Activated CD4-positive, alpha-beta T cell treated with anti-CD3 and anti-CD28 coated beads, Interleukin-2, amount 50 U/mL, for 24 hours (primary cell): ENCODE results near the gene INCA1.

Experiments
- DNase-seq, 2 donors: peaks; one replicate each; pipeline ENCODE4 v3.0.0-alpha.2; 2020; ENCODE audit warnings: low read depth in 1 of 2, low spot score in 1 of 2

INCA1 gene

GRCh38 chr17:4971826-4972225 is 25.5 kb downstream of the INCA1 start:
- DNase-seq, result no peak

- no peak for DNase-seq
These were observed 27.0 kb downstream of the INCA1 start for GRCh38 chr17:4970273-4970672.

- no peak for DNase-seq
These were observed 27.7 kb downstream of the INCA1 start for GRCh38 chr17:4969551-4970173.

GRCh38 chr17:4969047-4969550 is 28.2 kb downstream of the INCA1 start:
- peak in 1 of 2 donors; percentile 63 for DNase-seq

- peak in 1 of 2 donors; percentile 32 for DNase-seq
These were observed 28.8 kb downstream of the INCA1 start for GRCh38 chr17:4968486-4969046.

GRCh38 chr17:4967539-4968485 is 29.5 kb downstream of the INCA1 start, which contains the start of gene SPAG7:
TSS of gene SPAG7 (minus strand) at chr17:4967817. CDS start at chr17:4967804, 13 bp downstream.
- DNase-seq, result peak; percentile 88 to 91

GRCh38 chr17:4966844-4967538 is 30.3 kb downstream of the INCA1 start:
- peak; percentile 76 to 94 for DNase-seq

- DNase-seq, result no peak
These were observed 31.9 kb downstream of the INCA1 start for GRCh38 chr17:4965311-4965986.

- DNase-seq, result no peak
These were observed 36.9 kb downstream of the INCA1 start for GRCh38 chr17:4960279-4960922.

GRCh38 chr17:4959261-4959965 is 37.9 kb downstream of the INCA1 start:
- DNase-seq, result no peak

- no peak for DNase-seq
These were observed 39.2 kb downstream of the INCA1 start for GRCh38 chr17:4958102-4958501.

GRCh38 chr17:4956493-4957061 is 40.7 kb downstream of the INCA1 start:
- DNase-seq, result no peak

- DNase-seq, result no peak
These were observed 42.2 kb downstream of the INCA1 start for GRCh38 chr17:4955091-4955490.

GRCh38 chr17:4953451-4953961 is 43.8 kb downstream of the INCA1 start:
- no peak for DNase-seq

GRCh38 chr17:4951486-4951885 is 45.8 kb downstream of the INCA1 start:
- DNase-seq, result no peak

GRCh38 chr17:4950746-4951204 is 46.5 kb downstream of the INCA1 start, which contains the start of gene ENO3:
TSS of gene ENO3 (plus strand) at chr17:4951119. CDS start at chr17:4951830, 711 bp downstream.
- no peak for DNase-seq

- DNase-seq, result no peak
These were observed 47.1 kb downstream of the INCA1 start for GRCh38 chr17:4950075-4950745.
